Measurements from ENCODE around the gene SGMS2.

The SGMS2 gene

GRCh38 chr4:107906458-107907100 is 81.8 kb downstream of the SGMS2 start:
- Histone ChIP-seq H4K8ac (ENCODE audit: low read depth, low read length) (no peak overlapping the region), H2BK120ac (ENCODE audit: low read depth, low read length) (no peak overlapping the region), H3K23ac (ENCODE audit: low read length) (no peak overlapping the region), H3K4me1 (ENCODE audit: control insufficient read depth, low read depth, low read length) (no peaks in the 10 kb centered on the region), H4K5ac (ENCODE audit: low read length) (no peak overlapping the region), H3K27me3 (ENCODE audit: insufficient read depth, low read length, poor library complexity) (no peaks in the 10 kb centered on the region), H2BK15ac (replicated peaks; ENCODE audit: low read depth) (no peak overlapping the region), H3K9ac (ENCODE audit: low read length) (no peak overlapping the region), H3K79me2 (ENCODE audit: control insufficient read depth, insufficient read depth, low read length) (no peaks in the 10 kb centered on the region), H3K18ac (ENCODE audit: low read length) (no peak overlapping the region), H3K36me3 (ENCODE audit: control insufficient read depth, insufficient read depth, low read length) (no peaks in the 10 kb centered on the region), H2AK5ac (ENCODE audit: low read length) (no peak overlapping the region), H3K4me3 (ENCODE audit: low read length) (no peak overlapping the region), H3K56ac (ENCODE audit: low read length) (no peak overlapping the region), H3K27ac (ENCODE audit: low read depth, low read length) (no peak overlapping the region), H3K4ac (ENCODE audit: low read depth, low read length) (no peak overlapping the region), H2BK5ac (ENCODE audit: low read length) (no peak overlapping the region), H3K79me1 (ENCODE audit: low read length) (no peaks in the 10 kb centered on the region), H3K4me2 (ENCODE audit: low read length) (no peak overlapping the region)
- no peak for DNase-seq
- no CpG with 5 or more reads among the region's 4 CpGs for WGBS (ENCODE audit: extremely low coverage, insufficient coverage, low lambda C conversion rate)

GRCh38 chr4:107908377-107908776 is 83.6 kb downstream of the SGMS2 start:
- Histone ChIP-seq H3K79me2 (ENCODE audit: control insufficient read depth, insufficient read depth, low read length) (no peaks in the 10 kb centered on the region), H4K8ac (ENCODE audit: low read depth, low read length) (no peak overlapping the region), H3K4me2 (ENCODE audit: low read length) (no peak overlapping the region), H3K79me1 (ENCODE audit: low read length) (no peaks in the 10 kb centered on the region), H3K27me3 (ENCODE audit: insufficient read depth, low read length, poor library complexity) (no peaks in the 10 kb centered on the region), H3K23ac (ENCODE audit: low read length) (no peak overlapping the region), H3K27ac (ENCODE audit: low read depth, low read length) (no peak overlapping the region), H2BK5ac (ENCODE audit: low read length) (no peak overlapping the region), H2BK15ac (replicated peaks; ENCODE audit: low read depth) (no peak overlapping the region), H3K56ac (ENCODE audit: low read length) (no peak overlapping the region), H3K4me3 (ENCODE audit: low read length) (no peak overlapping the region), H3K4me1 (ENCODE audit: control insufficient read depth, low read depth, low read length) (no peaks in the 10 kb centered on the region), H3K4ac (ENCODE audit: low read depth, low read length) (no peak overlapping the region), H3K36me3 (ENCODE audit: control insufficient read depth, insufficient read depth, low read length) (no peaks in the 10 kb centered on the region), H2BK120ac (ENCODE audit: low read depth, low read length) (no peak overlapping the region), H2AK5ac (ENCODE audit: low read length) (no peak overlapping the region), H3K9ac (ENCODE audit: low read length) (no peak overlapping the region), H3K18ac (ENCODE audit: low read length) (no peak overlapping the region), H4K5ac (ENCODE audit: low read length) (no peak overlapping the region)
- WGBS (ENCODE audit: extremely low coverage, insufficient coverage, low lambda C conversion rate): no CpG with 5 or more reads among the region's 7 CpGs
- no peak for DNase-seq

GRCh38 chr4:107913283-107913899 is 88.7 kb downstream of the SGMS2 start:
- peak; percentile 77 for DNase-seq
- H3K4me2 ChIP-seq (ENCODE audit: low read length): no peak overlapping the region
- H3K4me3 ChIP-seq (ENCODE audit: low read length): no peak overlapping the region
- H2AK5ac ChIP-seq (ENCODE audit: low read length): no peak overlapping the region
- no peaks in the 10 kb centered on the region for H3K79me1 ChIP-seq (ENCODE audit: low read length)
- no peak overlapping the region for H3K23ac ChIP-seq (ENCODE audit: low read length)
- H3K36me3 ChIP-seq (ENCODE audit: control insufficient read depth, insufficient read depth, low read length): no peaks in the 10 kb centered on the region
- no peak overlapping the region for H2BK5ac ChIP-seq (ENCODE audit: low read length)
- H3K4ac ChIP-seq (ENCODE audit: low read depth, low read length): no peak overlapping the region
- no peak overlapping the region for H3K56ac ChIP-seq (ENCODE audit: low read length)
- H4K8ac ChIP-seq (ENCODE audit: low read depth, low read length): no peak overlapping the region
- no peak overlapping the region for H3K9ac ChIP-seq (ENCODE audit: low read length)
- no peaks in the 10 kb centered on the region for H3K79me2 ChIP-seq (ENCODE audit: control insufficient read depth, insufficient read depth, low read length)
- H3K4me1 ChIP-seq (ENCODE audit: control insufficient read depth, low read depth, low read length): no peaks in the 10 kb centered on the region
- no CpG with 5 or more reads among the region's 2 CpGs for WGBS (ENCODE audit: extremely low coverage, insufficient coverage, low lambda C conversion rate)
- H3K27me3 ChIP-seq (ENCODE audit: insufficient read depth, low read length, poor library complexity): no peaks in the 10 kb centered on the region
- H2BK120ac ChIP-seq (ENCODE audit: low read depth, low read length): no peak overlapping the region
- H3K27ac ChIP-seq (ENCODE audit: low read depth, low read length): no peak overlapping the region
- no peak overlapping the region for H2BK15ac ChIP-seq (replicated peaks; ENCODE audit: low read depth)
- no peak overlapping the region for H3K18ac ChIP-seq (ENCODE audit: low read length)
- H4K5ac ChIP-seq (ENCODE audit: low read length): no peak overlapping the region

GRCh38 chr4:107915220-107915619 is 90.5 kb downstream of the SGMS2 start:
- no peak overlapping the region for H3K56ac ChIP-seq (ENCODE audit: low read length)
- no peak overlapping the region for H3K4ac ChIP-seq (ENCODE audit: low read depth, low read length)
- H3K36me3 ChIP-seq (ENCODE audit: control insufficient read depth, insufficient read depth, low read length): no peaks in the 10 kb centered on the region
- H3K27me3 ChIP-seq (ENCODE audit: insufficient read depth, low read length, poor library complexity): no peaks in the 10 kb centered on the region
- no peak overlapping the region for H4K8ac ChIP-seq (ENCODE audit: low read depth, low read length)
- H3K18ac ChIP-seq (ENCODE audit: low read length): no peak overlapping the region
- DNase-seq: no peak
- no peak overlapping the region for H3K4me2 ChIP-seq (ENCODE audit: low read length)
- no CpG with 5 or more reads among the region's 1 CpG for WGBS (ENCODE audit: extremely low coverage, insufficient coverage, low lambda C conversion rate)
- H3K23ac ChIP-seq (ENCODE audit: low read length): no peak overlapping the region
- H3K9ac ChIP-seq (ENCODE audit: low read length): no peak overlapping the region
- no peak overlapping the region for H4K5ac ChIP-seq (ENCODE audit: low read length)
- H2BK120ac ChIP-seq (ENCODE audit: low read depth, low read length): no peak overlapping the region
- H2AK5ac ChIP-seq (ENCODE audit: low read length): no peak overlapping the region
- H2BK5ac ChIP-seq (ENCODE audit: low read length): no peak overlapping the region
- no peaks in the 10 kb centered on the region for H3K79me2 ChIP-seq (ENCODE audit: control insufficient read depth, insufficient read depth, low read length)
- H3K27ac ChIP-seq (ENCODE audit: low read depth, low read length): no peak overlapping the region
- H3K4me3 ChIP-seq (ENCODE audit: low read length): no peak overlapping the region
- H3K79me1 ChIP-seq (ENCODE audit: low read length): no peaks in the 10 kb centered on the region
- H2BK15ac ChIP-seq (replicated peaks; ENCODE audit: low read depth): no peak overlapping the region
- no peaks in the 10 kb centered on the region for H3K4me1 ChIP-seq (ENCODE audit: control insufficient read depth, low read depth, low read length)

- Histone ChIP-seq H4K5ac (ENCODE audit: low read length) (no peak overlapping the region), H3K4me3 (ENCODE audit: low read length) (no peak overlapping the region), H3K23ac (ENCODE audit: low read length) (no peak overlapping the region), H3K9ac (ENCODE audit: low read length) (no peak overlapping the region), H2BK15ac (replicated peaks; ENCODE audit: low read depth) (no peak overlapping the region), H3K27ac (ENCODE audit: low read depth, low read length) (no peak overlapping the region), H2BK120ac (ENCODE audit: low read depth, low read length) (no peak overlapping the region), H3K79me2 (ENCODE audit: control insufficient read depth, insufficient read depth, low read length) (no peaks in the 10 kb centered on the region), H2AK5ac (ENCODE audit: low read length) (no peak overlapping the region), H3K4me2 (ENCODE audit: low read length) (no peak overlapping the region), H3K4ac (ENCODE audit: low read depth, low read length) (no peak overlapping the region), H3K56ac (ENCODE audit: low read length) (no peak overlapping the region), H3K27me3 (ENCODE audit: insufficient read depth, low read length, poor library complexity) (no peaks in the 10 kb centered on the region), H4K8ac (ENCODE audit: low read depth, low read length) (no peak overlapping the region), H3K18ac (ENCODE audit: low read length) (no peak overlapping the region), H3K4me1 (ENCODE audit: control insufficient read depth, low read depth, low read length) (no peaks in the 10 kb centered on the region), H2BK5ac (ENCODE audit: low read length) (no peak overlapping the region), H3K79me1 (ENCODE audit: low read length) (no peaks in the 10 kb centered on the region), H3K36me3 (ENCODE audit: control insufficient read depth, insufficient read depth, low read length) (no peaks in the 10 kb centered on the region)
- no peak for DNase-seq
Observed at GRCh38 chr4:107916623-107917022, 91.9 kb downstream of the SGMS2 start.

- no peak overlapping the region for H3K4me2 ChIP-seq (ENCODE audit: low read length)
- no peak overlapping the region for H3K4ac ChIP-seq (ENCODE audit: low read depth, low read length)
- H2BK5ac ChIP-seq (ENCODE audit: low read length): no peak overlapping the region
- no peaks in the 10 kb centered on the region for H3K27me3 ChIP-seq (ENCODE audit: insufficient read depth, low read length, poor library complexity)
- no peak overlapping the region for H2BK15ac ChIP-seq (replicated peaks; ENCODE audit: low read depth)
- no peak overlapping the region for H3K56ac ChIP-seq (ENCODE audit: low read length)
- no peak overlapping the region for H3K27ac ChIP-seq (ENCODE audit: low read depth, low read length)
- H3K79me1 ChIP-seq (ENCODE audit: low read length): no peaks in the 10 kb centered on the region
- WGBS (ENCODE audit: extremely low coverage, insufficient coverage, low lambda C conversion rate): no CpG with 5 or more reads among the region's 2 CpGs
- no peaks in the 10 kb centered on the region for H3K79me2 ChIP-seq (ENCODE audit: control insufficient read depth, insufficient read depth, low read length)
- no peak overlapping the region for H2BK120ac ChIP-seq (ENCODE audit: low read depth, low read length)
- no peak for DNase-seq
- H3K18ac ChIP-seq (ENCODE audit: low read length): no peak overlapping the region
- no peak overlapping the region for H2AK5ac ChIP-seq (ENCODE audit: low read length)
- H4K8ac ChIP-seq (ENCODE audit: low read depth, low read length): no peak overlapping the region
- no peak overlapping the region for H3K4me3 ChIP-seq (ENCODE audit: low read length)
- H3K36me3 ChIP-seq (ENCODE audit: control insufficient read depth, insufficient read depth, low read length): no peaks in the 10 kb centered on the region
- no peak overlapping the region for H3K23ac ChIP-seq (ENCODE audit: low read length)
- H3K9ac ChIP-seq (ENCODE audit: low read length): no peak overlapping the region
- no peak overlapping the region for H4K5ac ChIP-seq (ENCODE audit: low read length)
- no peaks in the 10 kb centered on the region for H3K4me1 ChIP-seq (ENCODE audit: control insufficient read depth, low read depth, low read length)
Observed at GRCh38 chr4:107917500-107917899, 92.8 kb downstream of the SGMS2 start.
